BJ (cell line): ENCODE data around the gene SPEM3. TPM values are rescaled to one million over a fixed set of nuclear protein-coding genes. Genes with fewer than 3 reads are reported as not detected.

Experiments
- CTCF ChIA-PET: fragments of 350-600 bp; formaldehyde crosslinking; extraction: SDS; loops from one replicate; lab custom pipeline; 2021; ENCODE audit warnings: antibody characterized with exemption, inconsistent platforms; lab: Yijun Ruan, JAX
- POLR2A ChIA-PET: fragments of 300-600 bp; sonication (Branson Sonifier 250); formaldehyde crosslinking; extraction: SDS; loops from one replicate; lab custom pipeline; 2021; ENCODE audit warnings: antibody characterized with exemption; lab: Charles Lee
- DNase-seq: peaks from one replicate; pipeline ENCODE4 v3.0.0-alpha.2; 2011; ENCODE audit warnings: low read depth
- H3K27me3 ChIP-seq: 2 replicates; pipeline ENCODE4 v1.6.0; 2011; ENCODE audit warnings: low read length; ENCODE audit not compliant: control insufficient read depth, insufficient read depth
- H3K36me3 ChIP-seq: 2 replicates; pipeline ENCODE4 v1.5.1; 2011; ENCODE audit warnings: low read length; ENCODE audit not compliant: control insufficient read depth, insufficient read depth
- H3K4me3 ChIP-seq: 2 replicates; pipeline ENCODE4 v1.5.1; 2011; ENCODE audit warnings: low read depth, mild to moderate bottlenecking, control low read depth, low read length
- CTCF ChIP-seq: IDR thresholded peaks from 2 replicates; pipeline ENCODE4 v1.5.1; 2011; ENCODE audit warnings: low read depth, mild to moderate bottlenecking, control low read depth, inconsistent platforms, low read length, moderate library complexity; ENCODE audit not compliant: insufficient read depth
- polyA plus RNA-seq: library from polyadenylated mRNA; depleted of rRNA; stranded (reverse); fragments of >200 nt; gene quantifications from 2 replicates; pipeline ENCODE4 v1.2.3, GENCODE V29; 2011

Gene SPEM3
- polyA plus RNA-seq, 1 experiment = not detected

DNA sequence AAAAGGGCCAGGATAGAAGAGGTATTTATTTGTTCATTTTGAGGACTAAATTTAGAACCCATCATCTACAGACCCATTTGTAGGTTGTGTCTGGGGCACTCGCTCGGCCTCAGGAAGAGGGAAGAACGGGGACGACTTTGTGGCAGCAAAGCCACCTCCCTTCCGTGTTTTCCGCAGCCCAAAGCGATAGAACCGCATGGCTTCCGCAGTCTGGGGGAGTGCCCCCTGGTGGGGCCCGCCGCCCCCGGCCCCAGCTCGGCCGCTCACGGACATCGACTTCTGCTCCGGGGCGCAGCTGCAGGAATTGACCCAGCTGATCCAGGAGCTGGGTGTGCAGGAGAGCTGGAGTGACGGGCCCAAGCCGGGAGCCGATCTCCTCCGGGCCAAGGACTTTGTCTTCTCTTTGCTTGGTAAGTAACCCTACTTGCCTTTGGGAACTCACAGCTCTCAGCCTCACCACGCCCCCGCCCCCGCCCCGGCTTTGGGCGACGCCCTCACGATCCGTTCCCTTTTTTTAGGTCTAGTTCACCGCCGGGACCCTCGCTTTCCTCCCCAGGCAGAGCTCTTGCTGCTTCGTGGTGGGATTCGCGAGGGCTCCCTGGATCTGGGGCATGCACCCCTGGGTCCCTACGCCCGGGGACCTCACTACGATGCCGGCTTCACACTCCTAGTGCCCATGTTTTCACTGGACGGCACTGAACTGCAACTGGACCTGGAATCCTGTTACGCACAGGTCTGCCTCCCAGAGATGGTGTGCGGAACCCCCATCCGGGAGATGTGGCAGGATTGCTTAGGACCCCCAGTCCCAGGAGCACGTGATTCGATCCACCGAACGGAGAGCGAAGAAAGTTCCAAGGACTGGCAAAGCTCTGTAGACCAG is 7.3 kb downstream of the SPEM3 start:
- H3K4me3 ChIP-seq = peak overlapping the region; percentile 44
- peaks cover 19% of the 10 kb centered on the region for H3K27me3 ChIP-seq
- no peaks in the 10 kb centered on the region for H3K36me3 ChIP-seq
- ChIA-PET POLR2A (interaction anchor here (0.6 kb wide), 1 partner anchor 51 kb away, joined by 3 read pairs; no protein-coding TSS in a partner anchor), CTCF (interaction anchor here (0.8 to 5.4 kb wide), 19 partner anchors 8 to 185 kb away, joined by 3 to 45 read pairs (median 7); partner anchors contain the start of genes CTDNEP1, POLR2A, SENP3 and TMEM256)
- DNase-seq = no peak
- TF ChIP-seq CTCF = peak; percentile 27

- CTCF ChIA-PET = interaction anchor here (0.6 to 5.4 kb wide), 31 partner anchors 9 to 190 kb away, joined by 3 to 45 read pairs (median 6); partner anchors contain the start of genes CTDNEP1, NLGN2, POLR2A and SAT2
These were observed 8.1 kb downstream of the SPEM3 start for GRCh38 chr17:7436556-7437368.

GRCh38 chr17:7437369-7437863 is 8.8 kb downstream of the SPEM3 start:
- H3K27me3 ChIP-seq = peaks cover 23% of the 10 kb centered on the region
- 0 out of 2 replicates have a peak overlapping the region, but pooled peaks have one; percentile 1 for H3K4me3 ChIP-seq
- ChIA-PET CTCF (interaction anchor here (0.6 to 5.4 kb wide), 21 partner anchors 10 to 190 kb away, joined by 3 to 45 read pairs (median 7); partner anchors contain the start of genes NLGN2, POLR2A, SAT2 and SENP3), POLR2A (interaction anchor here (0.6 kb wide), 1 partner anchor 16 kb away, joined by 3 read pairs; no protein-coding TSS in a partner anchor)
- no peak for DNase-seq
- no peaks in the 10 kb centered on the region for H3K36me3 ChIP-seq
- TF ChIP-seq CTCF = no peak

More at GRCh38 chr17:7436556-7437368, 8.1 kb downstream of the SPEM3 start:
- Histone ChIP-seq H3K36me3 (no peaks in the 10 kb centered on the region), H3K4me3 (peak overlapping the region; percentile 23), H3K27me3 (peaks cover 23% of the 10 kb centered on the region)
- DNase-seq = no peak
- POLR2A ChIA-PET = interaction anchor here (0.6 kb wide), 1 partner anchor 16 kb away, joined by 3 read pairs; no protein-coding TSS in a partner anchor
- TF ChIP-seq CTCF = peak; percentile 48

DNA sequence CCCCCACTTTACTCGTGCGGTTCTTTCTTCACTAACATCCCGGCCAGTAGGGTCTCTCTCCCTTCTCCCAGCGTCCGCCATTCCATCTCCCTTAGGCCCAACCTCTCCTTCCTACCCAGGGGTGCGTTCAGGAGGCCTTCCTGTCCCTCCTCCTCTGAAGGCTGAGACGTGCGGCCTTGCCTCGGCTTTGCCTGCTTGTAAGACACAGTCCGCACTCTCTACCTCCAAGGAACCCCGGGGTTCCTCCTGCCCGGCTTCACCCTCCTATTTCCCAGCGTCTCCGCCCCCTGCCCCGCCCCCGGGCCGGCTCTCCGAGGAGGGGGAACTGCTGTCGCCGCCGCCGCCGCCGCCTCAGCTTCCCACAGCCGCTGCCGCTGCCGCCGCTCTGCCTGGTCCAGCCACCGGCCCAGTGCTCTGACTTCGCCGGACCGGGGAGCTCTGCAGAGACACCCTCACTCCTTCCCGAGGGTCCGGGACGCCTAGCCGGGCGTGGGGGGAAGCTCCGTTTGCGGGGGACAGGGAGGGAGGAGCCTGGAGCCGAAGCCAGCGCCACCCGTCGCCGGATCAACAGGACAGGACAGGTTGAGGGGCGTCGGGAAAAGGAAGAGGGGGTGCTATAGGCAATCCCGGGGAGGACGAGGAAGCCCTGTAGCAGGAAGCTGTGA is 9.4 kb downstream of the SPEM3 start:
- ChIA-PET POLR2A (interaction anchor here (0.5 kb wide), 1 partner anchor 118 kb away, joined by 3 read pairs; no protein-coding TSS in a partner anchor), CTCF (interaction anchor here (0.6 to 5.4 kb wide), 9 partner anchors 9 to 151 kb away, joined by 3 to 45 read pairs (median 7); partner anchors contain the start of genes POLR2A, SENP3, SOX15 and TMEM95)
- Histone ChIP-seq H3K27me3 (peaks cover 23% of the 10 kb centered on the region), H3K4me3 (peak overlapping the region; percentile 9; the same call in 1 of the 2 replicates), H3K36me3 (no peaks in the 10 kb centered on the region)
- no peak for TF ChIP-seq CTCF
- DNase-seq = no peak
